Measurements from ENCODE around the gene VPS13C.

DNA sequence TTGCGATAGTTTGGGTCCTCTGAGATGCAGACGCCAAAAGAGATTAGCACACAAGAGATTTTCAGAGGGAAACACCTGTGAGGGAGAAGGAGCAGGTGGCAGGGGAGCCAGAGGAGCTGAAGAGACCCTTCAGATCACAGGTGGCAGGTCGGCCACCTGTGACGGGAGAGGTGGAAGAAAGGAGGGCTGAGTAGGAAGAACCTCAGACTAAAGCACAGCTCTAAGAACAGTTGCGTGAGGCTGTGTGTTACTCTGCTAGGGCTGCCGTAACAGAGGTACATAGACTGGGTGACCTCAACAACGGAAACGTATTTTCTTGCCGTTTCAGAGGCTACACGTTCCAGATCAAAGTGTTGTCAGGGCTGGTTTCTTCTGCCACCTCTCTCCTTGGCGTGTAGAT is 45.0 kb upstream of the VPS13C start:
- TF ChIP-seq YY1 (IDR thresholded peaks at IDR 0.05; ENCODE audit: insufficient read depth, insufficient read length) (no peak), ZNF274 (IDR thresholded peaks at IDR 0.05; ENCODE audit: low read depth, low read length) (no peak)

Measured in NT2/D1 (cell line).